HCT116 (cell line): ENCODE data around the gene RTN1.
"Not testable (repeated sequence)": the region's sequence is repeated elsewhere in the genome, so short reads cannot be mapped to it uniquely, and the experiment has no call there.

Experiments used
- EGR1 ChIP-seq: IDR thresholded peaks from 2 replicates; pipeline ENCODE4 v1.6.1; 2012; ENCODE audit warnings: low read depth
- EZH2 ChIP-seq: fragments of 200-600 bp; sonication (generic); IDR thresholded peaks from 2 replicates; pipeline ENCODE4 v1.6.1; 2017; ENCODE audit warnings: antibody characterized with exemption, mixed run types
- POLR2AphosphoS5 ChIP-seq: IDR thresholded peaks from 2 replicates; pipeline ENCODE4 v1.6.1; 2011; ENCODE audit warnings: mild to moderate bottlenecking, low read depth, low read length, moderate library complexity
- SIN3A ChIP-seq: IDR thresholded peaks from 2 replicates; pipeline ENCODE4 v1.6.1; 2012; ENCODE audit warnings: low read depth
- SP1 ChIP-seq: IDR thresholded peaks from 2 replicates; pipeline ENCODE4 v1.6.1; 2012; ENCODE audit warnings: low read depth
- ZFX ChIP-seq: fragments of 450-650 bp; IDR thresholded peaks from 2 replicates; pipeline ENCODE4 v1.6.1; 2017
- ZNF274 ChIP-seq: fragments of 200-500 bp; sonication (Bioruptor generic); IDR thresholded peaks from 2 replicates; pipeline ENCODE4 v1.6.1; 2014; ENCODE audit warnings: mild to moderate bottlenecking, low read depth, low read length, inconsistent platforms
- TF ChIP-seq, protein P1 (sequence below), 3 experiments: fragments of 200-600 bp in 1 of 3; sonication (generic) in 1 of 3; IDR thresholded peaks in 2 of 3; conservative IDR thresholded peaks in 1 of 3; 2 replicates each; pipeline ENCODE4 v1.5.1; 2012 to 2017; ENCODE audit warnings: low read depth in 2 of 3, low read length in 2 of 3, antibody characterized with exemption in 1 of 3, borderline replicate concordance in 1 of 3, control low read depth in 1 of 3, mild to moderate bottlenecking in 1 of 3, mixed read lengths in 1 of 3, mixed run types in 1 of 3, moderate library complexity in 1 of 3; ENCODE audit not compliant: insufficient read depth in 1 of 3

DNA sequence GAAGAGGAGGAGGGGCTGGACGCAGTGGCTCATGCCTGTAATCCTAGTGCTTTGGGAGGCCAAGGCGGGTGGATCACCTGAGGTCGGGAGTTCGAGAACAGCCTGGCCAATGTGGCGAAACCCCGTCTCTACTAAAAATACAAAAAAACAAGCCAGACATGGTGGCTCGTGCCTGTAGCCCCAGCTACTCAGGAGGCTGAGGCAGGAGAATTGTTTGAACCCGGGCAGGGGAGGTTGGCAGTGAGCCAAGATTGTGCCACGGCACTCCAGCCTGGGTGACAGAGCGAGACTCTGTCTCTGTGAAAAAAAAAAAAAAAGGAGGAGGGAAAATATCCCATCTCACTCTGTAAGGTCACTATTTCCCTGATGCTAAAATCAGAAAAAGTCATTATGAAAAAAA is 216.4 kb downstream of the RTN1 start:
- TF ChIP-seq SIN3A, ZNF274, EZH2, ZFX, POLR2AphosphoS5, SP1, EGR1: not testable (repeated sequence)
- TF ChIP-seq, protein P1, sequence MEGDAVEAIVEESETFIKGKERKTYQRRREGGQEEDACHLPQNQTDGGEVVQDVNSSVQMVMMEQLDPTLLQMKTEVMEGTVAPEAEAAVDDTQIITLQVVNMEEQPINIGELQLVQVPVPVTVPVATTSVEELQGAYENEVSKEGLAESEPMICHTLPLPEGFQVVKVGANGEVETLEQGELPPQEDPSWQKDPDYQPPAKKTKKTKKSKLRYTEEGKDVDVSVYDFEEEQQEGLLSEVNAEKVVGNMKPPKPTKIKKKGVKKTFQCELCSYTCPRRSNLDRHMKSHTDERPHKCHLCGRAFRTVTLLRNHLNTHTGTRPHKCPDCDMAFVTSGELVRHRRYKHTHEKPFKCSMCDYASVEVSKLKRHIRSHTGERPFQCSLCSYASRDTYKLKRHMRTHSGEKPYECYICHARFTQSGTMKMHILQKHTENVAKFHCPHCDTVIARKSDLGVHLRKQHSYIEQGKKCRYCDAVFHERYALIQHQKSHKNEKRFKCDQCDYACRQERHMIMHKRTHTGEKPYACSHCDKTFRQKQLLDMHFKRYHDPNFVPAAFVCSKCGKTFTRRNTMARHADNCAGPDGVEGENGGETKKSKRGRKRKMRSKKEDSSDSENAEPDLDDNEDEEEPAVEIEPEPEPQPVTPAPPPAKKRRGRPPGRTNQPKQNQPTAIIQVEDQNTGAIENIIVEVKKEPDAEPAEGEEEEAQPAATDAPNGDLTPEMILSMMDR (IDR thresholded peaks at IDR 0.05 in 2 of 3, conservative IDR thresholded peaks at IDR 0.05 in 1 of 3; ENCODE audit: borderline replicate concordance in 1 of 3, insufficient read depth in 1 of 3, low read depth in 2 of 3, low read length in 2 of 3): not testable (repeated sequence)
